NCI-H2171 treated with DMSO at 0.1 percent for 48 hours (cell line): ENCODE results near the gene SPATA13.

Experiments
- DNase-seq: peaks from one replicate; lab custom pipeline; 2025; lab: John Stamatoyannopoulos, UW

SPATA13 gene

GRCh38 chr13:24223341-24224231, 63.1 kb downstream of the SPATA13 start:
- DNase-seq: no peak

GRCh38 chr13:24224232-24224680, 63.7 kb downstream of the SPATA13 start:
- no peak for DNase-seq

GRCh38 chr13:24225062-24225461, 64.5 kb downstream of the SPATA13 start:
- DNase-seq: no peak

GRCh38 chr13:24225930-24226329, 65.4 kb downstream of the SPATA13 start:
- DNase-seq: no peak

GRCh38 chr13:24226762-24227161, 66.2 kb downstream of the SPATA13 start:
- DNase-seq: no peak

- peak; percentile 11 for DNase-seq
Measured at GRCh38 chr13:24228852-24229458, 68.4 kb downstream of the SPATA13 start.

- no peak for DNase-seq
Measured at GRCh38 chr13:24230428-24231072, 70.0 kb downstream of the SPATA13 start.

- no peak for DNase-seq
Measured at GRCh38 chr13:24231377-24231776, 70.9 kb downstream of the SPATA13 start.

GRCh38 chr13:24232037-24232436, 71.5 kb downstream of the SPATA13 start:
- DNase-seq: no peak

- no peak for DNase-seq
Measured at GRCh38 chr13:24232474-24232873, 72.0 kb downstream of the SPATA13 start.

GRCh38 chr13:24233351-24233901, 72.9 kb downstream of the SPATA13 start:
- DNase-seq: no peak

GRCh38 chr13:24234200-24234915, 73.8 kb downstream of the SPATA13 start:
- DNase-seq: no peak

GRCh38 chr13:24237356-24237755, 76.8 kb downstream of the SPATA13 start:
- no peak for DNase-seq

- no peak for DNase-seq
Measured at GRCh38 chr13:24241336-24241735, 80.8 kb downstream of the SPATA13 start.

- no peak for DNase-seq
Measured at GRCh38 chr13:24242100-24242499, 81.6 kb downstream of the SPATA13 start.

- DNase-seq: no peak
Measured at GRCh38 chr13:24243302-24243701, 82.8 kb downstream of the SPATA13 start.

- no peak for DNase-seq
Measured at GRCh38 chr13:24244802-24245201, 84.3 kb downstream of the SPATA13 start.

- DNase-seq: no peak
Measured at GRCh38 chr13:24247016-24247415, 86.5 kb downstream of the SPATA13 start.

- no peak for DNase-seq
Measured at GRCh38 chr13:24249624-24250023, 89.1 kb downstream of the SPATA13 start.

GRCh38 chr13:24250376-24251057, 90.0 kb downstream of the SPATA13 start:
- DNase-seq: no peak

- no peak for DNase-seq
Measured at GRCh38 chr13:24251525-24251924, 91.0 kb downstream of the SPATA13 start.
